SK-N-MC (cell line): Measurements from ENCODE around the gene ENAM.

Source experiments
- EZH2 ChIP-seq: fragments of 200-600 bp; sonication (generic); IDR thresholded peaks from one replicate; pipeline ENCODE4 v1.6.1; 2017; ENCODE audit warnings: antibody characterized with exemption
- FOXP2 ChIP-seq: optimal IDR thresholded peaks from 2 replicates; pipeline ENCODE3; 2011; ENCODE audit warnings: mild to moderate bottlenecking, moderate library complexity; ENCODE audit not compliant: insufficient read depth; ENCODE audit errors: extremely low read length, control extremely low read depth
- POLR2AphosphoS5 ChIP-seq: IDR thresholded peaks from 2 replicates; pipeline ENCODE4 v1.6.1; 2012; ENCODE audit warnings: mild to moderate bottlenecking, low read depth, low read length, borderline replicate concordance

GRCh38 chr4:70589785-70590184 is 38.8 kb upstream of the ENAM start:
- TF ChIP-seq EZH2 (no peak), POLR2AphosphoS5 (no peak), FOXP2 (no peak)
